Lower lobe of right lung (tissue), 2 donors: Measurements from ENCODE around the gene KRTAP12-2. TPM values are rescaled to one million over a fixed set of nuclear protein-coding genes. Genes with fewer than 3 reads are reported as not detected.
"Not testable (repeated sequence)": the region's sequence is repeated elsewhere in the genome, so short reads cannot be mapped to it uniquely, and the experiment has no call there.

Experiments used
- ATAC-seq, 2 donors: fragments of 200-7000 bp; cut with Tn5 transposase; one replicate each; pipeline ENCODE4 v1.9.1; 2020 to 2022; ENCODE audit warnings: mild to moderate bottlenecking in 2 of 2, moderate library complexity in 2 of 2
- DNase-seq: peaks from one replicate; pipeline ENCODE4 v3.0.0-alpha.2; 2020
- H3K27ac ChIP-seq: fragments of 200-600 bp; one replicate; pipeline ENCODE4 v1.8.0; 2022
- H3K27me3 ChIP-seq: fragments of 200-600 bp; one replicate; pipeline ENCODE4 v1.8.0; 2022; ENCODE audit warnings: low read depth
- H3K36me3 ChIP-seq: fragments of 200-600 bp; one replicate; pipeline ENCODE4 v1.8.0; 2022; ENCODE audit warnings: mild to moderate bottlenecking
- H3K4me1 ChIP-seq: fragments of 200-600 bp; one replicate; pipeline ENCODE4 v1.8.0; 2022
- H3K4me3 ChIP-seq: fragments of 200-600 bp; one replicate; pipeline ENCODE4 v1.8.0; 2022; ENCODE audit warnings: mild to moderate bottlenecking
- H3K9me3 ChIP-seq: fragments of 200-600 bp; one replicate; pipeline ENCODE4 v1.8.0; 2022
- intact Hi-C: fragments of 100-400 bp; cut with DNase I; formaldehyde crosslinking; loops from one replicate; pipeline ENCODE4 v1.11.0; 2022
- total RNA-seq: library from RNA; stranded (reverse); fragmentation: NEBNext Ultra II Directional; extraction: Animal tissue kit (Norgen Biotek cat#: 25700); gene quantifications from one replicate; pipeline ENCODE4 v1.2.1, GENCODE V29; 2021
- TF ChIP-seq, protein P1 (sequence below): fragments of 200-600 bp; IDR thresholded peaks from one replicate; pipeline ENCODE4 v1.8.0; 2022; ENCODE audit warnings: antibody characterized with exemption, mild to moderate bottlenecking
- donor health status: DM: no; HTN: yes; CAD: no; lungs with severe emphysema.

KRTAP12-2 gene
- total RNA-seq, 1 donor from 2014 or later, result not detected

DNA sequence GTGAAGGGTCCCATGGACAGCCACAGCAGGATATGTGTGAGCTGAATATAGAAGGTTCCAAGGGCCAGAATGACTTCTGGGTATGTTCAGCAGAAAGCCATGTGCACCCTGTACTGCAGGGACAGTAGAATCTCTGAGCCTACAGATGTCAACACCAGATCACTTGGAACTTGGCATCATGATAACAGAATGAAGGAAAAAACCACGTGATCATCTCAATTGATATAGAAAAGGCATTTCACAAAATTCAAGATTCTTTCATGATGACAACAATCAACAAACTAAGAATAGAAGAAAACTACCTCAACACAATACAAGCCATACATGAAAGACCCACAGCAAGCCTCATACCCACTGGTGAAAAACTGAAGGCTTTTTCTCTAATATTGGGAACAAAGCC, 885 bp upstream of the KRTAP12-2 start:
- H3K27ac ChIP-seq, result no peak overlapping the region
- intact Hi-C loops, result no loop called here
- ATAC-seq (no peak), DNase-seq (no peak)
- H3K4me1 ChIP-seq, result no peaks in the 10 kb centered on the region
- H3K4me3 ChIP-seq, result no peak overlapping the region
- H3K9me3 ChIP-seq, result peaks cover 5% of the 10 kb centered on the region
- H3K27me3 ChIP-seq, result no peaks in the 10 kb centered on the region
- TF ChIP-seq, protein P1, sequence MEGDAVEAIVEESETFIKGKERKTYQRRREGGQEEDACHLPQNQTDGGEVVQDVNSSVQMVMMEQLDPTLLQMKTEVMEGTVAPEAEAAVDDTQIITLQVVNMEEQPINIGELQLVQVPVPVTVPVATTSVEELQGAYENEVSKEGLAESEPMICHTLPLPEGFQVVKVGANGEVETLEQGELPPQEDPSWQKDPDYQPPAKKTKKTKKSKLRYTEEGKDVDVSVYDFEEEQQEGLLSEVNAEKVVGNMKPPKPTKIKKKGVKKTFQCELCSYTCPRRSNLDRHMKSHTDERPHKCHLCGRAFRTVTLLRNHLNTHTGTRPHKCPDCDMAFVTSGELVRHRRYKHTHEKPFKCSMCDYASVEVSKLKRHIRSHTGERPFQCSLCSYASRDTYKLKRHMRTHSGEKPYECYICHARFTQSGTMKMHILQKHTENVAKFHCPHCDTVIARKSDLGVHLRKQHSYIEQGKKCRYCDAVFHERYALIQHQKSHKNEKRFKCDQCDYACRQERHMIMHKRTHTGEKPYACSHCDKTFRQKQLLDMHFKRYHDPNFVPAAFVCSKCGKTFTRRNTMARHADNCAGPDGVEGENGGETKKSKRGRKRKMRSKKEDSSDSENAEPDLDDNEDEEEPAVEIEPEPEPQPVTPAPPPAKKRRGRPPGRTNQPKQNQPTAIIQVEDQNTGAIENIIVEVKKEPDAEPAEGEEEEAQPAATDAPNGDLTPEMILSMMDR, result no peak
- no peaks in the 10 kb centered on the region for H3K36me3 ChIP-seq

DNA sequence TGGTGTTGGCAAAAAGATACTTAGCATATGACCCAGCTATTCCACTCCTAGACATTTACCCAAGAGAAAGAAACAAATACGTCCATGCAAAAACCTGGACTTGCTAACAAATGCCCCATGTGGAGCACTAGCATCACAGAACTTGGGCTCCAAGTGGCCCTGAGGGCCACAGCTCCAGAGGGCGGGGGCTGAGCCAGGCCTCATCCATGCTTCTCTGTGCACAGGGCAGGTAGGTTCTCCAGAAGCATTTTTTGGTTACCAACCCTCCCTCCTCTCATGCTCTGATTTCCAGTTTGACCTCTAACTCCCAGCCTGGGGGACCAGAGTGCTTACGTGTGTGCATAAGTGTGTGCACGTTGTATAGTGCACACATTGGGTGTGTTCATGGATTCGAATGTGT, 2.0 kb downstream of the KRTAP12-2 start:
- Histone ChIP-seq H3K27ac (no peak overlapping the region), H3K9me3 (no peaks in the 10 kb centered on the region), H3K4me1 (no peaks in the 10 kb centered on the region), H3K36me3 (no peaks in the 10 kb centered on the region), H3K27me3 (no peaks in the 10 kb centered on the region), H3K4me3 (no peak overlapping the region)
- DNase-seq (no peak), ATAC-seq (no peak)
- TF ChIP-seq, protein P1, result no peak
- intact Hi-C loops, result no loop called here

DNA sequence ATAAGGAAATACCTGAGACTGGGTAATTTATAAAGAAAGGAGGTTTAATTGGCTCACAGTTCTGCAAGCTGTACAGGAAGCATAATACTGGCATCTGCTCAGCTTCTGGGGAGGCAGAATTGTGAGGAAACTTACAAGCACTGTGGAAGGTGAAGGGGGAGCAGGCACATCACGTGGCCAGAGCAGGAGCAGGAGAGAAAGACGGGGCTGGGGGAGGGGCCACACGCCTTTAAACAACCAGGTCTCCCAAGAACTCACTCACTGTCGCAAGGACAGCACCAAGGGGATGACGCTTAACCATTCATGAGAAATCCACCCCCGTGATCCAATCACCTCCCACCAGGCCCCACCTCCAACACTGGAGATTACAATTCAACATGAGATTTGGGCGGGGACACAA, 5.2 kb downstream of the KRTAP12-2 start:
- H3K27me3 ChIP-seq, result peaks cover 24% of the 10 kb centered on the region
- H3K9me3 ChIP-seq, H3K36me3 ChIP-seq, H3K4me1 ChIP-seq, H3K4me3 ChIP-seq, ATAC-seq, intact Hi-C loops, DNase-seq, H3K27ac ChIP-seq: not testable (repeated sequence)

DNA sequence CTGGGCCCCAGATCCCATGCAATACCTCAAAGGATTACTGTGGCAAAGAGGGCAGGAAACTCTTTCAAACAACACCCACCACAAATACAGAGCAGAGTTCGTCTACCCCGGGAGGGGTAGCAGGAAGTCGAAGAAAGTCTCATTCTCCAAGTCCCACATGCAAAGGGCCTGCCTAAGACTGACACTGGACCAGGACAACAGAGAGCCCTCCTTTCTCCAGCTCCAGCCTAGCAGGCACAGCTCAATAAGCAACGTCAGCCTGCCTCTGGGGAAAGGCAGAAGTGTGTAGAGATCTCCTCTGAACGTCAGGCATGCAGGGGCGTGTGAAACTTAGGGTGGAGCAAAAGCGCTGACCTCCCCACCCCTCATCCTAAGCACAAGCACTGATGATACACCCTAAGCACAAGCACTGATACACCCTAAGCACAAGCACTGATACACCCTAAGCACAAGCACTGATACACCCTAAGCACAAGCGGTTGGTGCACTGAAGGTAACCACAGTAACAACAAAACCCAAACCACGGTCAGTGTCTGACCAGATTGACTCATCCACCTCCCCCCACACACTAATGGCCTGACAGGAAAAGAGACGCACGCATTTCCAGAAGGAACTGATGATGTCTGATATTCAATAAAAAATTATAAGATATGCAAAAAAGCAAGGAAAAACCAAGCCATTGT, 7.7 kb downstream of the KRTAP12-2 start:
- TF ChIP-seq, protein P1, result no peak
- no peak overlapping the region for H3K4me3 ChIP-seq
- H3K27ac ChIP-seq, result no peak overlapping the region
- DNase-seq (no peak), ATAC-seq (peak; percentile 47 to 69)
- no peaks in the 10 kb centered on the region for H3K36me3 ChIP-seq
- H3K9me3 ChIP-seq, result no peaks in the 10 kb centered on the region
- intact Hi-C loops, result no loop called here
- no peaks in the 10 kb centered on the region for H3K4me1 ChIP-seq
- peaks cover 25% of the 10 kb centered on the region for H3K27me3 ChIP-seq

DNA sequence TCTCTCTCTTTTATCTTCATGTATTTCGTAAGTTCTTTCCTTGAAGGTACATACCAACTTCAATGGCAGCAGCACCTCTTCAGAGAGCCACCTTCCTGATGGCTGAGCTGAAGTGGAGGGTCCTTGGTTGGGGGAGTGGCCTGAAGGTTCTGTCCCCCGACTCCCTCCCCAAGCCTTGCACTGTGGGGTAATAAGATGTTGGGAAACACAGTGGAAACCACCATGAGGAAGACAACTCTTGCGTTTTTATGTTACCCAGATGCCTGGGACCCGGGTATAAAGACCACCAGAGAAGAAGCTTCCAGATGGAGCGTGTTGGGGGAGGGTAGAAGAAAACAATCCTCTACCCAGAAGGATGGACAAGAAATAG, 8.2 kb downstream of the KRTAP12-2 start:
- Histone ChIP-seq H3K27ac (no peak overlapping the region), H3K9me3 (no peaks in the 10 kb centered on the region), H3K27me3 (peaks cover 27% of the 10 kb centered on the region), H3K36me3 (no peaks in the 10 kb centered on the region), H3K4me3 (no peak overlapping the region), H3K4me1 (no peaks in the 10 kb centered on the region)
- TF ChIP-seq, protein P1, result no peak
- no peak for DNase-seq
- peak in 1 of 2 donors; percentile 33 for ATAC-seq
- intact Hi-C loops, result no loop called here

DNA sequence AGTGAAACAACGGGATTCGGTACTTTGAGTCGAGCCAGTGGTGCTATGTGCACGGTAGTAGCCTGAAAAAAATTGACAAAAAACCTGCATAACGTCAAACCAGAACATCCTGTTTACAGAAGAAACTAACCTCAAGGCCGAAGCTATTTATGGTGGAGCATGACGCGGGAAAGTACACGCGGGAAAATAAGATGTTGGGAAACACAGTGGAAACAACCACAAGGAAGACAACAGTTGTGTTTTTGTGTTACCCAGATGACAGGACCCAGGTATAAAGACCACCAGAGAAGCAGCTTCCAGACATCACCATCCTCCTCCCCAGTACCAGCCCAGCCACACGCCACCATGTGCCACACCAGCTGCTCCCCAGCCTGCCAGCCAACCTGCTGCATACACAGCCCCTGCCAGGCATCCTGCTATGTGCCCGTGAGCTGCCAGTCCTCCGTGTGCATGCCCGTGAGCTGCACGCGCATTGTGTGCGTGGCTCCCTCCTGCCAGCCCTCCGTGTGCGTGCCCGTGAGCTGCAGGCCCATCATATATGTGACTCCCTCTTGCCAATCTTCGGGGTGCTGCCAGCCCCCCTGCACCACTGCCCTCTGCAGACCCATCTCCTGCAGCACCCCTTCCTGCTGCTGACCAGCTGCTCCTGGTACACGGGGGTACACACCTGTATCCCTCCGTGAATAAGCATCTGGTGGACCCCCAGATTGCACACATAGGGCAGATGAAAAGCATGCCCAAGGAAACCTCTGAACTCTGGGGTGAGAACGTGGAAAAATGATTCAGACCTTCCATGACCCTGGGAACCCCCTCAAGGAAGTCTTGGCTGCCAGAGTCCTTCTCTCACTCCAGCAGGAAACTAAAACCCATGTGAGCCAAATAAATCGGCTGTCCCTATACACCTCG, 8.8 kb downstream of the KRTAP12-2 start, which contains the start of gene KRTAP12-3:
Gene KRTAP12-3, plus strand, starts transcription at position 298 of the 906 bp plus-strand sequence. Its CDS starts 48 bp downstream, at position 346.
- Histone ChIP-seq H3K27ac (no peak within 1 kb of the TSS), H3K9me3 (no peaks in the 10 kb centered on the region), H3K36me3 (no peaks in the 10 kb centered on the region), H3K27me3 (peaks cover 27% of the 10 kb centered on the region), H3K4me1 (no peaks in the 10 kb centered on the region), H3K4me3 (no peak within 1 kb of the TSS)
- intact Hi-C loops, result no loop called here
- DNase-seq, result no peak
- peak; percentile 45 to 52 for ATAC-seq
- TF ChIP-seq, protein P1, result no peak
